Fibroblast of skin of back (primary cell): ENCODE data around the gene RUSC2.
"Not testable (repeated sequence)": the region's sequence is repeated elsewhere in the genome, so short reads cannot be mapped to it uniquely, and the experiment has no call there.

Source experiments
- DNase-seq: peaks from one replicate; pipeline ENCODE4 v3.0.0-alpha.2; 2013

Gene RUSC2

DNA sequence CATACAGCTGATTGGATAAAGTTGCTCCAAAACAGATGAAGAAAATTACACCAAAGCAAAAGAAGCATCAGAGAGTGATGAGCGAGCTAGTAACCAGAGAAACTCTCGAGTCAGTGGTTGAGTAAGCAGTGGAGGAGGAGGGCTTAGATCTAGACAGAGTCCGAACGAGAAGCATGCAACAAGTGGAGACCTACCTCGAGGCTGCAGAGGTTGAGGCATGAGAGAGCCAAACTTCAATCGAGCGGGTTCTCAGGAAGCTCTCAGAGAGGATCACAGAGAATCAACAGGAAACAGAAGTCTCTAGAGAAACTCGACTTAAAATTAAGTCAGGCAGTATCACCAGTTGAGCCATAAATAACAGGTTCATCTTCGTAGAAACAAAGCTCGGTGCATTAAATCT is 6.1 kb downstream of the RUSC2 start:
- no peak for DNase-seq

DNA sequence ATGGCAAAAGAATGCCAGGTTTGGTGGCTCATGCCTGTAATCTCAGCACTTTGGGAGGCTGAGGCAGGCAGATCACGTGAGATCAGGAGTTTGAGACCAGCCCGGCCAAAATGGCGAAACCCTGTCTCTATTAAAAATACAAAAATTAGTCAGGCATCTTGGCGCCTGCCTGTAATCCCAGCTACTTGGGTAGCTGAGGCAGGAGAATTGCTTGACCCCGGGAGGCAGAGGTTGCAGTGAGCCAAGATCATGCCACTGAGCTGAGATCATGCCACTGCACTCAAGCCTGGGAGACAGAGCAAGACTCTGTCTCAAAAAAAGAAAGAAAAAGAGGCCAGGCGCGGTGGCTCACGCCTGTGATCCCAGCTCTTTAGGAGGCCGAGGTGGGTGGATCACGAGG is 8.3 kb downstream of the RUSC2 start:
- not testable (repeated sequence) for DNase-seq

DNA sequence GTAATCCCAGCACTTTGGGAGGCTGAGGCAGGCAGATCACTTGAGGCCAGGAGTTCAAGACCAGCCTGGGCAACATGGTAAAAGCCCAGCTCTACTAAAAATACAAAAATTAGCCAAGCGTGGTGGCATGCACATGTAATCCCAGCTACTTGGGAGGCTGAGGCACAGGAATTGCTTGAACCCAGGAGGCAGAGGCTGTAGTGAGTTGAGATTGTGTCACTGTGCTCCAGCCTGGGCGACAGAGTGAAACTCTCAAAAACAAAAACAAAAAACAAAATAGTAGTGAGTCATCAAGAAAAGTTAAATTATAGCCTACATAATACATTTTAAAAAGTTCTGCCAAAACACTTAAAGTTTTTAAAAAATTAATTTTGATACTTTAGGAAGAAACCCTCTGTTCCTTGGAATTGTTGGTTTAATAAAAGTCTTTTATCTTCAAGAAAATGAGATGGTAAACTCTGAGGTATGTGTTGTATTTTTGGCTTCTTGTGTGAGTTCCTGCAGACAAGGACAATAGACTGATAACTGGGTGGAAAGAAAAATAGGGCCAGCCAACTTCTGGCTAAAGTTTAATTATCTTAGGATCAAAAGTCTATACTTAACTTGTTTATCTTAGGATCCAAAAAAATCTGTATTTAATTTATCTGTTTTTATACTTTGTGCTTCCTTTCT is 9.3 kb downstream of the RUSC2 start:
- DNase-seq: no peak

DNA sequence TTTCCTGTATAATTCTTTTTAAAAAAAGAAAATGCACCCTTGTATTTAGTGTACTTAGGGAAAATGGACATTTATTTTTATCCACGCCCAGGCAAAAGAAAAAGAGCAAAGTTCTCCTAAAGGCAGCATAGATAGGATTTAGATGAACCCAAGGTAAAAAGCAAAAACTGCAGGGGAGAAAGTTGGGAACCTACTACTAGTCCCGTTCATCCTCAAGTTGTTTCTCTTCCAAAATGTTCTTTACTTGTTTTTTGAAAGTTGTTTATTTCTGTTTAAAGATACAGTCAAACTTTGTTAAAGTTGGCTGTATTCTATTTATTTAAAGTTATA is 9.8 kb downstream of the RUSC2 start:
- DNase-seq: no peak

DNA sequence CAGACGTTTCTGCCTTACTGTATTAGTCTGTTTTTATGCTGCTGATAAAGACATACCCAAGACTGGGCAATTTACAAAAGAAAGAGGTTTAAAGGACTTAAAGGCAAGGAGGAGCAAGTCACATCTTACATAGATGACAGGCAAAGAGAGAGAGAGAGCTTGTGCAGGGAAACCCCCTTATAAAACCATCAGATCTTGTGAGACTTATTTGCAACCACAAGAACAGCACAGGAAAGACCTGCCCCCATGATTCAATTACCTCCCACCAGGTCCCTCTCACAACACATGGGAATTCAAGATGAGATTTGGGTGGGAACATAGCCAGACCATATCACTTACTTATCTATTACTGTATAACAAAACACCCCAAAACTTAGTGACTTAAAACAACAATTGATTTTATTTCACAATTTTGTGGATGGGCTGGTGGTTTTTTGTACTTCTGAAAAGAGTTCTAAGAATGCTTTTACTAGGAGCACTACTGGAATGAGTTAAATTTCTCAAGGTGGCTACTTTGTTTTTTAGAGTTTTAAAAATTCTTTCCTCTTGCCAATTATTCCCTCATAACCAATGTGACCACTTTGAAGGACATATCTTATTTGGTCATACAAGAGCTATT is 10.3 kb downstream of the RUSC2 start:
- no peak for DNase-seq

DNA sequence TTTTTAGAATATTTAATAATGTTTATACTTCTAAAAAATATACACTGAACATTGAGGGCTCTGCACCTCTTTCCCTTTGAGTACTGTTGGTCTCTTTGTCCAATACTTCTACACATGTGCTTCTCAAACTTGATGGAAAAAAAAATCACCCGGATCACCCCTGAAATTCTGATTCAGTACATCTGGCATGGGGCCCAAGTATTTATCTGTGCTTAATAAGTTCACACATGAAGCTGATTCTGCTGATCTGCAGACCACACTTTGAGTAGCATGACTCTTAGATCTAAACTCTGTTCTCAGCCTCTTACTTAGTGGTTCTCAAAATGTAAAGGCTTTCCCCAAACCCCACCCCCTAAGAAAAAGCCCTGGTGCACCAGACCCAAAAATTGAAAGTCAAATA is 12.0 kb downstream of the RUSC2 start:
- DNase-seq: no peak

DNA sequence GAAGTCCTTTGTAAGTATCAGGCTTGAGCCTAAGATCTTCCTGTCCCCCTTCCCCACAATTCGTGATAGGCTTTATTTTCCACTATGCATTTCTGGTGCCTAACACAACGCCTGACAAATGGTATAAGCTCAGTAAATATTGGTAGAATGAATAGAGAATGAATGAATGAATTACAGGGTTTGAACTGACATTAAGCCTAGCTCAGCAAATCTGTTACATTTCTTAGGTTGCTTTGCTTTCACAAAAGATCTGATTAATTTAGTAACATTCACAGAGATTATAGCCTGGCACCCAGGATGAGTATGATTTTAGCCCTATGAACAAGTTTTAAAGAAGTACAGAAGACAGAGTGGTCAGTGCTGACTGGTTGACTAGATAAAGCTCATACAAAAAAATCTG is 16.4 kb downstream of the RUSC2 start:
- no peak for DNase-seq

DNA sequence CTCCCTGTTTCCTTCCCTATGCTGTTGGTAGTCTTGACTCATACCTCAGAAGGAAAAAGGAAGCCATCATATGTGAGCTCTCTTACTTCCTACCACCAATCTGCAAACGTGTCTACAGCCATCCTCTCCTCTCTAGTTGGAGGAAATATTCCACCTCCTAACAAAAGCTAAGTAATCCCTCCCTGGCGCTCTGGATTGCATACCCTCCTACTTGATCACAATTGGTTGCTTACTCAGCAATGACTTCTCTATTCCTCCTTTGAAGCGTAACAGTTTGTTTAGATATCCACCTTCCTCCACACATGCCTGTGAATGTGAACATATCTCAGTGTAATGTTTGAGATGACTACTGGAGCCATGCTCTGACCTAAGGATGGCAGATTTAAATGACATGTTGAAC is 18.2 kb downstream of the RUSC2 start:
- no peak for DNase-seq

DNA sequence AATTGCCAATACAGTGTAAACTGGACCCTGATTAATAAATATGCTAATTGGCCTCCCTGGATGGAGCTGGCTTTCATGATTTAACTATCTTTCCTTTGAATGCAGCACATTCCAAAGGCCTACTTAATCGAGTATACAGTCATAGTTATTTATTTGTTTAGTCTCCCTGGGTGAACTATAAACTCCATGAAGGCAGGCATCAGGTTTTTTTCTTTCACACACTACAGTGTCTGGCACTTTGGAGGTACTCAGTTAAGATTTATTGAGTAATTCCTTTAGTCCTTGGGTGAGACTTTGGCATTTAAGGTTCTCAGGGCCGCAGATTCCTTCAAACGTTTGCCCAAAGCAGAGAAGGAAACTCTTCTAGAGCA is 20.5 kb downstream of the RUSC2 start:
- no peak for DNase-seq

DNA sequence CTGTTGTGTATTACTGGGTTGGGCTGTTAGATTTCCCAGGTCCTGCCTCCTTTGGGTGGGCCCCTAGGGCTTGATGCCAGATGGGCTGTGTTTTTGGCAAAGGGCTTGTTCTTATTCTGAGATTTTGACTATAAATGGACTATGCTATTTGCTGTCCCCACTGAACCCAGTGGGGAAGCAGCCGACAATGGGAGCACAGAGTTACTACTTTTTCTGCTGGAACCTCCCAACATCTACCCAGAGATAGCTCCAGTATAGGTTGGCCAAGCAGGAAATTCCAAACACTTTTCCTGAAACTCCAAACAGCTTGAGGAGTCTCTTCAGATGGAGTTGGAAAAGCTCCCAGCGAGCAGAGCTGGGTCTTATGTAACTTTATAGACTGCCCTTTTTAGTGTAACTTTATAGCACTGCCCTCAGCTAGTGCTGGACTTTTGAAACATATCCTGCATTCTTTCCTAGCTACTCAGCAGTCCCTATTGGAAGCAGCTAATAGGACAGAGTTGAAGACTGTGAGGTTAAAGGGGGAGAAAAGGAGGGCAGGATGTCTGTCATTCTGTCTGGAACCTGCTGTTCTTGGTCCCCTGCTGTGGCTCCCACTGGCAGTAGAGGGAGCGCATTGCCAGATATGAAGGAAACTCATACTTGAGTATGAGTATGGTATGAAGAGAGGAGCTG is 21.0 kb downstream of the RUSC2 start:
- DNase-seq: peak; percentile 100

DNA sequence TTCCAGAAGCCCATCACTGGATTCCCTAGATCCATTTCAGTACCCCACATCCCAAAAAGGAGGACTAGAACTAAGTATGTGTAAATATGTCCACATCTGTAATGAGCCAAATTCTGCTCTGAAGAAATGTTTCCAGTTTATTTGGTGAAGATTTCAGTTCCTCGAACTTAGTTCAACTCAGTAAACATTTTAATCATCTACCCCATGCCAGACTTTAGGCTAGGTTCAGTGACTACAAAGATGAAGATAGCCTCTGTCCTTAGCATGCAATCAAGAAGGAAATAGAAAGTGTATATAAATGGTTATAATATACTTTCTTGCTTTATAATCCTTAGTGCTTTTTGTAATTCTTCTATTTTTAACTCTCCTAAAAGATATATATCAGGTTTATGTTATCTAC is 21.5 kb downstream of the RUSC2 start:
- DNase-seq: no peak

DNA sequence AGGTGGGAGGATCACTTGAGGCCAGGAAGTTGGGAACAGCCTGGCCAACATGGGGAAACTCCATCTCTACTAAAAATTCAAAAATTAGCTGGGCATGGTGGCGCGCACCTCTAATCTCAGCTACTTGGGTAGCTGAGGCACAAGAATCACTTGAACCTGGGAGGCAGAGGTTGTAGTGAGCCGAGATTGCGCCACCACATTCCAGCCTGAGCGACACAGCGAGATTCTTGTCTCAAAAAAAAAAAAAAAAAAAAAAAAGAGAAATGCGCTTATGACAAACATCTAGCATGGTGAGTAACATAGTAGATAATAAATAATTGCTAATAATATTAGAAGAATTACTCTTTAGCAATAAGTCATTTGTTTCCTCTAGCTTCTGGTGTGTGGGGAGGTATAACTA is 25.9 kb downstream of the RUSC2 start:
- DNase-seq: peak; percentile 52

DNA sequence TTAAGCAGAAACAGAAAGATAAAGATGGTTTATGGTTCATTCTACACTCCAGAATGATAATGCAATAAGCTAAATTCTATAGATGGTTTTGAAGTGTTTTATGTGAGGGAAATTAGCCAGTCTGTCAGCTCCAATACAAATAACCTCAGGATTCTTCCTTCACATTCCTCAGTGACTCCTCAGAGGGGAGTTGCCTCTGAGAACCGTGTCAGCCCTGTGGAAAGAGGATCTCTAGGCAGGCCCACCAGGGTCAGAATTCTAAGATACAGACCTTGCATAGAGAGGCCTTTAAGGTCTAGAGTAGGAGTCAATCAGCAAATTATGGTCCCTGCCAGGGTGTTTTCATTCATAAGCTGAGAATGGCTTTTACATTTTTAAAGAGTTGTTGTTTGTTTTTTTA is 26.6 kb downstream of the RUSC2 start:
- peak; percentile 98 for DNase-seq

DNA sequence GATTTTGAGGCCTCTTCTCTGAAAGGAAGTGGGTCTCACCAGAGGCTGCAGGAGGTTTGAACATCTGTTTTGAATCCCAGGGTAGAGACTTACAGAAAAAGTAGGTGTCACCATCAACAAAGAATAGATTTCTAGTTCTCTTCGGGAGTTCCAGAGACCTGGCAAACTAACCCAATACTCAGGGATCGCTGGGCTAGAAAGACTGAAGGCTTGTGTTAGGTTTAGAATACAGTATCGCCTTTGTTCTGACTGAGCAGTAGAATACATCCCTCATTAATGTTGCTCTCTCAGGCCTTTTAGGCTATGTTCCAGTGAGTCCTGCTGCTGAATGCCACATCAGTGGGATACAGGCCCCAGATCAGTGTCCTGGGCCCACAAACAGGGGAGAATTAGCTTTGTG is 27.2 kb downstream of the RUSC2 start:
- peak; percentile 72 for DNase-seq

DNA sequence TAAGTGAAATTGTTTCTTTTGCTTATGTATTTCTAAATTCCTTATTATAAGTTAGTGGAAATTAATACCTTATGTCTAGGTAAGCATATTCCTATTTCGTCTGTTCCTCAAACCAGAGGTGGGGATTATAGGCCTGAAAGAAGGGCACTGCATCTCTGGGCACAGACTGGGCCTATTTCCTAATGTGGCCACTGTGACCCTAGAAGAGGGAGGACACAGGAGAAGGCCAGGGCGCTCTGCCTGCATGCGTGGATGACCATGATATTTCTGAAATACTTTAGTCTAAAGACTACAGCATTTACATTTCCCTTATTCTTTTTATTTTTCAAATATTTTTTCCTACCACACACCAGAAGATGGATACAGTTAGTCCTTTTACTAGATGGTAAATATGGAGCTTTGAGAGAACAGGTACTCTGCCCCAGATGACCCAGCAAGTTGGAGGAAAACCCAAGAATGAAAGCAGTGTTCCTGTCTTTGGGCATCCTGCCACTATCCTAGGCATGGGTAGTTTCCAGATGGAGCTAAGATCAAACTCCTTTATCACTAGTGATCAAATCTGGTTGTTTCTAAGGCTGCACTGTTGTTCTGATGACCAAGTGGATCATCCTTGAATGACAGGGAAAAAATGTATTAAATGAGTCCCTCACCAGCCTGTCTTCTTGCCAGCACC is 27.8 kb downstream of the RUSC2 start:
- DNase-seq: no peak

DNA sequence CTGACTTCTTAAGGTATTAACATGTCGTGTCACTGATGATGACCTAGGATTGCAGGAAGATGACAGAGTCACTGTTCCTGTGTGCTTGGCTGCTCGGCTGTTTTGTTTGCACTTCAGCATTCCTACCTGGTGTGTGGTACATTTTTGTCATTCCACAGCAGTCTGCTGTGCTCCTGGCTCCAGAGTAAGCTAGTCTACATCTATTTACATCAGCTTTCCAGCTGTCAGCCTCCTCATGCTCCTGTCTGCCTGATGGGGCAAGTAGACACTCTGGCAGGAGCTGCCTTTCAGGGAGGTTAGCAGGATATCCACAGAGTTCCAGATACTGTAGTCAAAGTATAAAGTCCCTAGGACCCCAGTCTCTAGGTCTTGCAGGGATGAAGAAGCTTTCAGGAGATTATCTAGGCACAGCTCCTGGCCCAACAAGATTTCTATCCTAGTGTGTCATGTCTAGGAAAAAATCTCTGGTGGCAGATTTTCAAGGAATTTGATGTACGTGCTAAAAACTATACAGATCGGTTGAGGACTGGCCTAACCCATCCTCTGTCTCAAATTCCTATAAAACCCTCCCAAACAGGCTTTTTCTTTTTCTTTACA is 28.4 kb downstream of the RUSC2 start:
- DNase-seq: peak; percentile 99

DNA sequence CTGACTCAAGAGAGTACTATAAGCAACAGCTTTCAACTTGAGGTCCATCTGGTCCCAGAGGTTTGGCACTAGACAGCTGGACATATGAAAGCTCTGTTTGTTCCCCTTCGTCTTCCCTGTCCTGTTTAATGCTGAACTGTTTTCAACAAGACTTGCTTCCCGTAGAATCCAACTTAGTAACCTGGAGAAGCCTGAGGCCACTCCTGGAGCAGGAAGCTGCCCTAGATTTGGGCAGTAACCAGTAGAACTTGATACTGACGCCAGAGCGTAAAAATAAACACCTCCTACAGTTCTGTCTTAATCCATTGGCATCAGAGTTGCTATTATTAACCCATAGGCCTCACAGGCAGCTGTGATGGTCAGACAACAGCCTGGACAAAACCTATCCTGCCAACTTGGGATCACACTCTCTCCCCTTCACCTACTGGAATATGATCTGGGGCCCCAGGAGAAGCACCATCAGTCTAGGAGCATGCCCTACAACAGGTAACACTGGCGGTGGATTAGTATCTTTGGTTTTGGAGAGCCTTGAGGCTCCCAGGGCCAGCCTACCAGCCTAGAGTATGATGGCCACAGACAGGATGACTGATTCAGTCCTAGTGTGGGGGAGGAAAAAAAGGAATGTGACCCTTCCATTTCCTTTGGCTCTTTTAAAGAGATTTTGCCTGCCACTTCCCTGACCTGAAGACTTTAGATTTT is 29.2 kb downstream of the RUSC2 start:
- peak; percentile 85 for DNase-seq

DNA sequence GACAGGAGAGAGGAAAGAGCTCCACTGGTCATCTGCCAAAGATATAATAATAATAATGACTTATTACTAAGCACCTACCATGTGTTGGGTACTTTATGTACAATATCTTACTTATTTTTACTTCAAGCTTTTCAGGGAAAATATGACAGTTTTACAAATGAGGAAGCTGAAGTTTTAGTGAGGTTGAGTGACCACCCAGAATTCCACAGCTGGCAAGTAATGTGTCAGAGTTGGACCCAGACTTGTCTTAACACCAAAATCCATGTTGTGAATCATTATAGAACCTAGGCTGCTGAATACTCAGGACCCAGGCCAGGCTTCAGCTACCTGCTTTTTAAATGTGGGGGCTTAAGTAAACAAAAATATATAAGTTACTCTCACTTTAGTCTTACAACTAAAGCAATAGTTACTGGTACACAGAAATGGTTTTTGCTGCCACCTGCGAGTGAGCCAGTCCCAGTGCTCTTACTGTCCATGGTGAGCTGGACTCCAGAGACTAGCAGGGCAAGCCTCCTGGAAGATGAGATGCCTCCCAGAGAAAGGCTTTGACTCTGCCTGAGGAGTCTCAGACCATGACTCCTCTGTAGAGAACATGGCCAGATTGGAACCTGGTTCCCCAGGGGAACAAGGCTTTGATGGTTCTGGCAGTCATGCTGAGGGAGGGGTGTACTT is 29.9 kb downstream of the RUSC2 start:
- peak; percentile 48 for DNase-seq

DNA sequence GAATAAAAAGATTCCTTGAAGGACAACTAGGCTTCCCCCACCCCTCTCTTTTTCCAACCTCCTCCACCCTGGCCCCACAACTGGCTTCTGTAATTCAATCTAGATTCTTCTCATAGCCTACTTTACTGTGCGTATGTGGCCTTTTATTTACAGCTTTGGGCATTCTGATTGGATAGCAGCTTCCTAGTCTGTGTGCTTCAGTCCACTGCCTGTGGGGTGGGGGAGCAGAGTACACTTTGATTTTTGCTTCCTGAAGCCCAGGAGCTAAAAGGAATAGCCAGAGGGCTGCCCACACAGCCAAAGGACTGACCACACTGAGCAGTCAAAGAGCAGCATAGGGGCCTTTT is 30.4 kb downstream of the RUSC2 start:
- DNase-seq: peak; percentile 53

DNA sequence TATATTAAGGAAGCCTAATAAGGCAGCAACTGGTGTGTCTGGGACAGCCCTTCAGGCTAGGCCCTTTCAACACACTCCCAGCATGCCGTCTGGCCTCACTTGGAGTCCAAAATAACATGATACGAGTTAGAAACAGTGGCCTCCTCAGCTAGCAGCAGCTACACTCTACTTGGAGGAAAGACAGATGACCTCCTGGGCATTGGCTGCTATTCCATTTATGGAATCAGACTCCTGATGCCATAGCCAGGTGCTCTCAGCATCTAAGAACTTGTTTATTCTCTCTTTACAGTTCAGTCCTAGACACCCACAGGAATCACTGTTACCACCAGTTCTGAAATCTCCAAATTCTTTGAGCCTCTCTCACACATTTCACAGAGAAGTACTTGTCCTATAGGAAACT is 31.8 kb downstream of the RUSC2 start:
- peak; percentile 85 for DNase-seq

DNA sequence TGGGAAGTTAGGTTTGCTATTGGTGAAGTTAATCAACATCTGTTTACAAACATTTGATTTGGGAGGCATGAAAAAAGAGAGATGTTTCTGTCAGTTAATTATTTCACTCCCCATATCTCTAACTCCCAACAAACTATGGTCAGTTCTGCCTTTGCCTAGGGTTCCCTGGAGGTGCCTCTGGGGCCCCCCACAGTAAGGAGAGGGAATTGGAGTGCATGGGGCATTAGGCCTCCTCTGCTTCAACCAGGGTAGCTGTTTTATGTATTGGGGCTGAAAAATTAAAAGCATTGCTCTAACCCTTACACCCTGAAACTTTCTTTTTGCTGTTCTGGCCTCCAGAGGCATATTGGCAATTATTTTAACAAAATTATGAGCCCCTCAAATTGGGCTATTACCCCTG is 32.3 kb downstream of the RUSC2 start:
- DNase-seq: no peak

DNA sequence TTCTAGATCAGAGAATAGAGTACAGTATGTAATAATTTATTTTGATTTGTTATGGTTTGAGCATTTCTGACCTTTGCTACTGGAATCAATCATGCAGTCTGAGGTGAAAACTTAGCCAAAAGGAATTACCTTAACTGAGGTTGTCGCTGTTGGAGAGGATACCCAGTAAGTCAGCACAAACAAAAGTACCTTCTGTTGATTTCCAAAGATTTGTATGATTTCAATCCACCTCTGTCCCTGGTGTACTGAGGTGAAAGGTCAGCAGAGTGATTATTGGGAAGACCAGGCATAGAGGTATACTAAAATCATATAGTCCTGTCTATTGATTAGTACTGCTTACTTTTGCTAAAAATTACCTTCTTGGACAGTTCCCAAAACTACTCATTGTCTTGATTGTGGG is 32.8 kb downstream of the RUSC2 start:
- no peak for DNase-seq
